Neural progenitor cell (in vitro differentiated cells): ENCODE data around the gene TNFSF4. TPM values are rescaled to one million over a fixed set of nuclear protein-coding genes. Genes with fewer than 3 reads are reported as not detected.

Experiments
- DNase-seq: peaks from one replicate; pipeline ENCODE4 v3.0.0-alpha.2; 2016; ENCODE audit warnings: low spot score
- H2AFZ ChIP-seq: fragments of 200-600 bp; sonication (generic); replicated peaks from 2 replicates; pipeline ENCODE4 v1.6.1; 2016; ENCODE audit warnings: antibody characterized with exemption
- H3F3A ChIP-seq: fragments of 200-600 bp; sonication (generic); 2 replicates; pipeline ENCODE4 v1.6.1; 2016; ENCODE audit warnings: antibody characterized with exemption, low read depth
- H3K27ac ChIP-seq: fragments of 200-600 bp; sonication (generic); 2 replicates; pipeline ENCODE4 v1.5.1; 2016; ENCODE audit warnings: mild to moderate bottlenecking
- H3K27me3 ChIP-seq: fragments of 200-600 bp; sonication (generic); 2 replicates; pipeline ENCODE4 v1.6.1; 2016; ENCODE audit warnings: mild to moderate bottlenecking, moderate library complexity
- H3K36me3 ChIP-seq: fragments of 200-600 bp; sonication (generic); 2 replicates; pipeline ENCODE4 v1.5.1; 2016
- H3K4me1 ChIP-seq: fragments of 200-600 bp; sonication (generic); 2 replicates; pipeline ENCODE4 v1.6.1; 2016; ENCODE audit warnings: mixed run types
- H3K4me2 ChIP-seq: fragments of 200-600 bp; sonication (generic); 2 replicates; pipeline ENCODE4 v1.6.1; 2016
- H3K4me3 ChIP-seq: fragments of 200-600 bp; sonication (generic); 2 replicates; pipeline ENCODE4 v1.5.1; 2016
- H3K79me2 ChIP-seq: fragments of 200-600 bp; sonication (generic); 2 replicates; pipeline ENCODE4 v1.6.1; 2016; ENCODE audit warnings: low read depth
- H3K9ac ChIP-seq: fragments of 200-600 bp; sonication (generic); 2 replicates; pipeline ENCODE4 v1.6.1; 2016
- H3K9me3 ChIP-seq: fragments of 200-600 bp; sonication (generic); 2 replicates; pipeline ENCODE4 v1.5.1; 2016; ENCODE audit warnings: low read depth
- H4K20me1 ChIP-seq: fragments of 200-600 bp; sonication (generic); 2 replicates; pipeline ENCODE4 v1.6.1; 2016; ENCODE audit warnings: low read depth
- H3K27ac Mint-ChIP-seq: 3 replicates; pipeline ENCODE4 v1.8.0; 2021; ENCODE audit warnings: mixed read lengths
- H3K27me3 Mint-ChIP-seq: 2 replicates; pipeline ENCODE4 v1.8.0; 2022; ENCODE audit warnings: low read depth, mild to moderate bottlenecking, inconsistent platforms, moderate library complexity, mixed read lengths; ENCODE audit not compliant: insufficient read depth
- H3K36me3 Mint-ChIP-seq: 3 replicates; pipeline ENCODE4 v1.8.0; 2021; ENCODE audit warnings: mixed read lengths
- H3K4me1 Mint-ChIP-seq: 3 replicates; pipeline ENCODE4 v1.8.0; 2021; ENCODE audit warnings: mixed read lengths
- H3K4me3 Mint-ChIP-seq: 3 replicates; pipeline ENCODE4 v1.8.0; 2021; ENCODE audit warnings: mild to moderate bottlenecking, moderate library complexity, mixed read lengths
- H3K9me3 Mint-ChIP-seq: 3 replicates; pipeline ENCODE4 v1.8.0; 2020; ENCODE audit warnings: mixed read lengths
- EZH2 ChIP-seq: fragments of 200-600 bp; sonication (generic); IDR thresholded peaks from 2 replicates; pipeline ENCODE4 v1.6.1; 2017; ENCODE audit warnings: antibody characterized with exemption, mild to moderate bottlenecking, moderate library complexity
- EZH2phosphoT487 ChIP-seq: fragments of 200-600 bp; sonication (generic); IDR thresholded peaks from 2 replicates; pipeline ENCODE4 v1.6.1; 2017; ENCODE audit warnings: antibody characterized with exemption
- total RNA-seq: library from RNA; depleted of rRNA; stranded (reverse); fragments of >200 nt; gene quantifications from 2 replicates; pipeline ENCODE4 v1.2.3, GENCODE V29; 2015; ENCODE audit warnings: low replicate concordance
- TF ChIP-seq, protein P1 (sequence below): fragments of 200-600 bp; sonication (generic); IDR thresholded peaks from 2 replicates; pipeline ENCODE4 v1.5.1; 2017; ENCODE audit warnings: antibody characterized with exemption, mild to moderate bottlenecking

TNFSF4 gene
- total RNA-seq, 1 donor from 2014 or later = 2.1 TPM

DNA sequence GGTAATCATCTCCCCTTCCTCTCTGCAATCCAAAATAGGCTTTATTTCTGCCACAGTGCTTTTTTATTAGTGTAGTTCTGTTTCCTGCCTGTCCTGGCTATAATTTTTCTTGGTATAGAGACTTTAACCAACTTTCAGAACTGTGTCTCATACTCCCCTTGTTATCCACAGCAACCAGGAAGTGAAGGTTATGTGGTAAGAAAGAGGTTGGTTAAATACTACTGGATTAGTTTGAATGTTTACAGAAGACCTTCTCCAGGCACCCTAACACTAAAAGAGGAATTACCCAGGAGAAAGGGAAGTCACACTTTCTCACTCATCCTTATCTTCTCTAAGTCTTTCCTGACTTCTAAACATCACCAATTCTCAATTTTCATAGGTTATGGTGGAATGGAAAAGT, 17.8 kb upstream of the TNFSF4 start:
- DNase-seq = no peak
- Histone ChIP-seq H4K20me1 (no peaks in the 10 kb centered on the region), H3K79me2 (no peaks in the 10 kb centered on the region), H3K9ac (no peak overlapping the region), H2AFZ (no peak overlapping the region), H3F3A (no peaks in the 10 kb centered on the region), H3K4me2 (no peak overlapping the region), H3K36me3 (no peaks in the 10 kb centered on the region), H3K4me3 (no peak overlapping the region), H3K9me3 (peaks cover 3% of the 10 kb centered on the region), H3K27ac (no peak overlapping the region), H3K4me1 (no peaks in the 10 kb centered on the region), H3K27me3 (no peaks in the 10 kb centered on the region)
- Mint-ChIP-seq H3K4me1 (peaks cover 2% of the 10 kb centered on the region), H3K27ac (no peak overlapping the region), H3K36me3 (no peaks in the 10 kb centered on the region), H3K9me3 (peaks cover 11% of the 10 kb centered on the region), H3K27me3 (no peaks in the 10 kb centered on the region), H3K4me3 (no peak overlapping the region)
- TF ChIP-seq EZH2phosphoT487 (no peak), EZH2 (no peak)
- TF ChIP-seq, protein P1, sequence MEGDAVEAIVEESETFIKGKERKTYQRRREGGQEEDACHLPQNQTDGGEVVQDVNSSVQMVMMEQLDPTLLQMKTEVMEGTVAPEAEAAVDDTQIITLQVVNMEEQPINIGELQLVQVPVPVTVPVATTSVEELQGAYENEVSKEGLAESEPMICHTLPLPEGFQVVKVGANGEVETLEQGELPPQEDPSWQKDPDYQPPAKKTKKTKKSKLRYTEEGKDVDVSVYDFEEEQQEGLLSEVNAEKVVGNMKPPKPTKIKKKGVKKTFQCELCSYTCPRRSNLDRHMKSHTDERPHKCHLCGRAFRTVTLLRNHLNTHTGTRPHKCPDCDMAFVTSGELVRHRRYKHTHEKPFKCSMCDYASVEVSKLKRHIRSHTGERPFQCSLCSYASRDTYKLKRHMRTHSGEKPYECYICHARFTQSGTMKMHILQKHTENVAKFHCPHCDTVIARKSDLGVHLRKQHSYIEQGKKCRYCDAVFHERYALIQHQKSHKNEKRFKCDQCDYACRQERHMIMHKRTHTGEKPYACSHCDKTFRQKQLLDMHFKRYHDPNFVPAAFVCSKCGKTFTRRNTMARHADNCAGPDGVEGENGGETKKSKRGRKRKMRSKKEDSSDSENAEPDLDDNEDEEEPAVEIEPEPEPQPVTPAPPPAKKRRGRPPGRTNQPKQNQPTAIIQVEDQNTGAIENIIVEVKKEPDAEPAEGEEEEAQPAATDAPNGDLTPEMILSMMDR = no peak

DNA sequence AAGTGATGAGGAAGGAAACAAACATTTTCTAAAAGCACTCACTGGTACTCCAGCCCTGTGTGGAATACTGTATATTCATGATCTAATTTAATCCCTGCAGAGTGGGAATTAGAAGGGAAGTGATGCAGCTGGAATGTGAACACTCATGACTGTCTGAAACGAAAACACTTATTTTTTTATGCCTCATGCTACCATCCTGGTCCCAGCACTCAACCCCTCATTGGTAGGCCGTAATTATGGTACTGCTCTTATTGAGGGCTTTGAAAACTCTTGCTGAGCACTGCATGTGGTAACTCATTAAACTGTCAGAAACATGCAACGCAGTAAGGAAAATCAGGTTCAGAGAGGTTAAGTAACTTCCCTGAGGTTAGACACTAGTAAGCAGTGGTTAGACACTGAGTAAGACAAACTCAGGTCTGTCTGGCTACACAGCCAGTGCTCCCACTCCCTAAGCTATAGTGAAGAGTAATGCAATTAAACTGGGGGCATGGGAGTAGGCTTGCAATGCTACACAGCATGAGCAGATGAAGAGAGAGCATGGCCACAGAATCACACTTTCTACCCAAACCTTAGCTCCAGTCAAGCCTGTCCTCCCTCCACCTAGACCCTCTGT, 17.3 kb upstream of the TNFSF4 start:
- no peak overlapping the region for H2AFZ ChIP-seq
- H3K9me3 ChIP-seq = peaks cover 3% of the 10 kb centered on the region
- H3K4me2 ChIP-seq = no peak overlapping the region
- no peaks in the 10 kb centered on the region for H3K27me3 ChIP-seq
- H3K4me1 Mint-ChIP-seq = peaks cover 2% of the 10 kb centered on the region
- H3K27ac ChIP-seq = no peak overlapping the region
- no peaks in the 10 kb centered on the region for H3K36me3 ChIP-seq
- no peaks in the 10 kb centered on the region for H3K36me3 Mint-ChIP-seq
- H3K4me1 ChIP-seq = no peaks in the 10 kb centered on the region
- DNase-seq = no peak
- H3K9ac ChIP-seq = no peak overlapping the region
- H3K4me3 ChIP-seq = no peak overlapping the region
- no peak overlapping the region for H3K4me3 Mint-ChIP-seq
- no peaks in the 10 kb centered on the region for H3F3A ChIP-seq
- H3K27ac Mint-ChIP-seq = no peak overlapping the region
- TF ChIP-seq EZH2 (no peak), EZH2phosphoT487 (no peak)
- TF ChIP-seq, protein P1 = no peak
- no peaks in the 10 kb centered on the region for H4K20me1 ChIP-seq
- no peaks in the 10 kb centered on the region for H3K27me3 Mint-ChIP-seq
- H3K9me3 Mint-ChIP-seq = peaks cover 10% of the 10 kb centered on the region
- no peaks in the 10 kb centered on the region for H3K79me2 ChIP-seq

DNA sequence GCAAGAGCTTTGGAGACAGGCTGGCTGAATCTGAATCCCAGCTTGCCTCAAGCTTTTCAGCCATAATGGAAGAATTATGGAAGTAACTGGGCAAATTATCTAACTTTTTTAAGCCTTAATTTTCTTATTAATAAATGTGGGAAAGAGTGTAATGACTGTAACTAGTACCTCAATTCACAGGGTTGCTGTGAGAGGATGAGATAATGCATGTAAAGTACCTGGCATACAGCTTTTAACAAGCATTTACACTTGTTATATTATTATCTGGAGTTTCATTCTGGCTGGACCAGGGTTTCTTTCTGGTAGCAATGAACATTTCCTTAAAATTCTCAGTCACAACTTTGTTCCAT, 15.9 kb upstream of the TNFSF4 start:
- no peaks in the 10 kb centered on the region for H3K36me3 Mint-ChIP-seq
- TF ChIP-seq EZH2 (no peak), EZH2phosphoT487 (no peak)
- TF ChIP-seq, protein P1 = no peak

More for the DNA sequence above, 15.9 kb upstream of the TNFSF4 start:
- H3F3A ChIP-seq = no peaks in the 10 kb centered on the region
- H3K4me3 Mint-ChIP-seq = no peak overlapping the region
- H3K9me3 Mint-ChIP-seq = peaks cover 4% of the 10 kb centered on the region
- no peaks in the 10 kb centered on the region for H3K27me3 Mint-ChIP-seq
- peaks cover 2% of the 10 kb centered on the region for H3K4me1 Mint-ChIP-seq
- H3K9ac ChIP-seq = no peak overlapping the region
- H3K9me3 ChIP-seq = peaks cover 3% of the 10 kb centered on the region
- H3K27ac Mint-ChIP-seq = no peak overlapping the region
- H3K79me2 ChIP-seq = no peaks in the 10 kb centered on the region
- DNase-seq = no peak
- no peaks in the 10 kb centered on the region for H3K4me1 ChIP-seq
- H3K27ac ChIP-seq = no peak overlapping the region
- H3K27me3 ChIP-seq = no peaks in the 10 kb centered on the region
- H3K4me2 ChIP-seq = no peak overlapping the region
- H4K20me1 ChIP-seq = no peaks in the 10 kb centered on the region
- no peak overlapping the region for H2AFZ ChIP-seq
- no peaks in the 10 kb centered on the region for H3K36me3 ChIP-seq
- H3K4me3 ChIP-seq = no peak overlapping the region
